ENCODE results near the gene CDH13.

- TF ChIP-seq POLR2A (IDR thresholded peaks at IDR 0.05) (no peak), CTCF (IDR thresholded peaks at IDR 0.05) (no peak)
These were observed 449.2 kb downstream of the CDH13 start for GRCh38 chr16:83075956-83076355.

All from thyroid gland (tissue), 4 donors.